Right atrium auricular region (tissue), 2 donors: ENCODE measurements around the gene BCKDHA. TPM values are rescaled to one million over a fixed set of nuclear protein-coding genes. Genes with fewer than 3 reads are reported as not detected.
"Not testable (repeated sequence)": the region's sequence is repeated elsewhere in the genome, so short reads cannot be mapped to it uniquely, and the experiment has no call there.

Experiments used
- DNase-seq: peaks from one replicate; pipeline ENCODE4 v3.0.0-alpha.2; 2019; ENCODE audit warnings: low spot score
- H3K27ac ChIP-seq, 2 donors: fragments of 200-600 bp; sonication (generic); 1 replicate in 1 of 2; 2 replicates in 1 of 2; pipeline ENCODE4 v1.5.1; 2016 to 2019
- H3K27me3 ChIP-seq, 2 donors: fragments of 200-600 bp; sonication (generic); one replicate each; pipeline versions ENCODE4 v1.5.1 to v1.6.0; 2017 to 2019
- H3K36me3 ChIP-seq: fragments of 200-600 bp; sonication (generic); one replicate; pipeline ENCODE4 v1.5.1; 2016
- H3K4me1 ChIP-seq, 2 donors: fragments of 200-600 bp; sonication (generic); one replicate each; pipeline versions ENCODE4 v1.5.1 to v1.6.0; 2017 to 2019
- H3K4me3 ChIP-seq, 2 donors: fragments of 200-600 bp; sonication (generic); 1 replicate in 1 of 2; 2 replicates in 1 of 2; pipeline ENCODE4 v1.5.1; 2017 to 2019; ENCODE audit warnings: mild to moderate bottlenecking in 1 of 2, moderate library complexity in 1 of 2
- H3K9me3 ChIP-seq, 2 donors: fragments of 200-600 bp; sonication (generic); one replicate each; pipeline ENCODE4 v1.5.1; 2019
- total RNA-seq, 2 donors: library from RNA; depleted of rRNA; stranded (reverse); fragments of >200 nt; gene quantifications; one replicate each; pipeline ENCODE4 v1.1.0, GENCODE V29; 2016
- TF ChIP-seq, protein P1 (sequence below), 2 donors: fragments of 200-600 bp; sonication (generic); IDR thresholded peaks; one replicate each; pipeline ENCODE4 v1.5.1; 2019; ENCODE audit warnings: antibody characterized with exemption in 2 of 2

Gene BCKDHA
- total RNA-seq, 2 donors from 2014 or later, result 65.2 to 77.6 TPM

DNA sequence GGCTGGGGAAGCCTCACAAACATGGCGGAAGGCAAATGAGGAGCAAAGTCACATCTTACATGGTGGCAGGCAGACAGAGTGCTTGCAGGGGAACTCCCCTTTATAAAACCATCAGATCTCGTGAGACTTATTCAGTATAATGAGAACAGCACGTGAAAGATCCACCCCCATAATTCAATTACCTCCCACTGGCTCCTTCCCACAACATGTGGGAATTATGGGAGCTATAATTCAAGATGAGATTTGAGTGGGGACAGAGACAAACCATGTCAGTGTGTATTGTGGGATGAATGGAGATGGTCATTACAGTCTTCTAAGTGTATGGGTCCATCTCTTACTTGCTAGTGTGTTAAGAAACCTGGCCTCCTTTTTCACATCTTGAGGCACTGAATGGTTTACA lies 4.4 kb downstream of the BCKDHA start:
- Histone ChIP-seq H3K27ac (no peak overlapping the region), H3K9me3 (no peaks in the 10 kb centered on the region), H3K27me3 (no peaks in the 10 kb centered on the region), H3K36me3 (no peaks in the 10 kb centered on the region), H3K4me3 (no peak overlapping the region), H3K4me1 (peaks cover 0 to 18% of the 10 kb centered on the region in 2 donors)
- TF ChIP-seq, protein P1, sequence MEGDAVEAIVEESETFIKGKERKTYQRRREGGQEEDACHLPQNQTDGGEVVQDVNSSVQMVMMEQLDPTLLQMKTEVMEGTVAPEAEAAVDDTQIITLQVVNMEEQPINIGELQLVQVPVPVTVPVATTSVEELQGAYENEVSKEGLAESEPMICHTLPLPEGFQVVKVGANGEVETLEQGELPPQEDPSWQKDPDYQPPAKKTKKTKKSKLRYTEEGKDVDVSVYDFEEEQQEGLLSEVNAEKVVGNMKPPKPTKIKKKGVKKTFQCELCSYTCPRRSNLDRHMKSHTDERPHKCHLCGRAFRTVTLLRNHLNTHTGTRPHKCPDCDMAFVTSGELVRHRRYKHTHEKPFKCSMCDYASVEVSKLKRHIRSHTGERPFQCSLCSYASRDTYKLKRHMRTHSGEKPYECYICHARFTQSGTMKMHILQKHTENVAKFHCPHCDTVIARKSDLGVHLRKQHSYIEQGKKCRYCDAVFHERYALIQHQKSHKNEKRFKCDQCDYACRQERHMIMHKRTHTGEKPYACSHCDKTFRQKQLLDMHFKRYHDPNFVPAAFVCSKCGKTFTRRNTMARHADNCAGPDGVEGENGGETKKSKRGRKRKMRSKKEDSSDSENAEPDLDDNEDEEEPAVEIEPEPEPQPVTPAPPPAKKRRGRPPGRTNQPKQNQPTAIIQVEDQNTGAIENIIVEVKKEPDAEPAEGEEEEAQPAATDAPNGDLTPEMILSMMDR (IDR thresholded peaks at IDR 0.05), result no peak
- DNase-seq, result no peak

- peaks cover 0 to 19% of the 10 kb centered on the region in 2 donors for H3K4me1 ChIP-seq
- no peaks in the 10 kb centered on the region for H3K36me3 ChIP-seq
- H3K27ac ChIP-seq, result peak overlapping the region in 1 of 2 donors; percentile 25
- no peak overlapping the region for H3K4me3 ChIP-seq
- TF ChIP-seq, protein P1 (IDR thresholded peaks at IDR 0.05), result no peak
- no peaks in the 10 kb centered on the region for H3K27me3 ChIP-seq
- DNase-seq, result no peak
- H3K9me3 ChIP-seq, result no peaks in the 10 kb centered on the region
Observed at GRCh38 chr19:41403181-41403970, 5.8 kb downstream of the BCKDHA start.

DNA sequence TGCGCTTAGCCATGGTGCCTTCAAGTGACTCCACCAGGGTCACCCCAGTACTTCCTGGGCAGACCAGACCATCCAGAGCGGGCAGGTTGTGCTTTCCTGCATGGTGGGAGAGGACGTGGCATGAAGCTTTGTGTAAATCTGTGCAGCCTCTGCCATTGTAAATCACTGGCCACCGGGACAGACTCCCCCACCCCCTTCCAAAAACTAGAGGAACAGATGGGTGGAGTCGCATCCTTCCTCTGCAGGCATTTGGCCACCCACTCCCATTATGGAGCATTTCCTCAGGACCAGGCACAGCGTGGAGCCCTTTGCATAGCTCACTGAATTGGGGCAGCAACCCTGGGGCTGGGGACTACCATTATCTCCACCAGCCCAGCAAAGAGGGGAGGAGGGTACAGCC lies 8.2 kb downstream of the BCKDHA start:
- Histone ChIP-seq H3K9me3 (no peaks in the 10 kb centered on the region), H3K27me3 (no peaks in the 10 kb centered on the region), H3K36me3 (peaks cover 3% of the 10 kb centered on the region), H3K27ac (no peak overlapping the region), H3K4me1 (peaks cover 0 to 36% of the 10 kb centered on the region in 2 donors), H3K4me3 (no peak overlapping the region)
- DNase-seq, result no peak
- TF ChIP-seq, protein P1 (IDR thresholded peaks at IDR 0.05), result no peak

DNA sequence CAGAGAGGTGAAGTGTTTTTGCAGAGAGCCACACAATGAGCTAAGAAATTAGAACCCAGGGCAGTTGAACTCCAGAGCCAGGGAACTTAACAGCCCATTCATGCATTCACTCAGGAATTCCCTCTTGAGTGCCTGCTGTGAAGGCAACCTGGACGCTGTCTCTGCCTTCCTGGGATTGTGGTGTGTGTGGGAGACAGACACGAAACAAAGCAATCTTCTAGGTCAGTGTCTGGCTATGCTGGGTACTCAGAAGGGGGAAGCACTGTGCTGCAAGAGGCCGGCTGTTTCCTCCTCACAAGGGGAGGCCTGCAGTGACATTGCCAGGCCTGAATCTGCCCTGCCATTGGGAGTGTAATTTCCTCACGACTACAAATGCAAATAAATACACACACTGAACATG lies 9.7 kb downstream of the BCKDHA start:
- Histone ChIP-seq H3K4me3 (no peak overlapping the region), H3K27me3 (no peaks in the 10 kb centered on the region), H3K9me3 (no peaks in the 10 kb centered on the region), H3K36me3 (peaks cover 9% of the 10 kb centered on the region), H3K27ac (no peak overlapping the region), H3K4me1 (peaks cover 0 to 50% of the 10 kb centered on the region in 2 donors)
- no peak for DNase-seq
- TF ChIP-seq, protein P1 (IDR thresholded peaks at IDR 0.05), result no peak

- peak overlapping the region; percentile 71 to 78 for H3K27ac ChIP-seq
- peaks cover 9% of the 10 kb centered on the region for H3K36me3 ChIP-seq
- TF ChIP-seq, protein P1 (IDR thresholded peaks at IDR 0.05), result no peak
- no peaks in the 10 kb centered on the region for H3K9me3 ChIP-seq
- no peak overlapping the region for H3K4me3 ChIP-seq
- H3K4me1 ChIP-seq, result peaks cover 0 to 50% of the 10 kb centered on the region in 2 donors
- DNase-seq, result no peak
- H3K27me3 ChIP-seq, result no peaks in the 10 kb centered on the region
Observed at GRCh38 chr19:41408256-41408655, 10.6 kb downstream of the BCKDHA start.

GRCh38 chr19:41408846-41409245 lies 11.2 kb downstream of the BCKDHA start:
- peaks cover 11% of the 10 kb centered on the region for H3K36me3 ChIP-seq
- not testable (repeated sequence) for H3K4me3 ChIP-seq, H3K27me3 ChIP-seq, DNase-seq, H3K9me3 ChIP-seq
- peaks cover 0 to 50% of the 10 kb centered on the region in 2 donors for H3K4me1 ChIP-seq
- H3K27ac ChIP-seq, result peak overlapping the region; percentile 71 to 78
